Stimulated activated CD8-positive, alpha-beta memory T cell treated with anti-CD3 and anti-CD28 coated beads, Interleukin-12 subunit alpha, Interleukin-12 subunit beta, amount 100 ng/mL, for 24 hours (primary cell): ENCODE results near the gene CDK6.

Experiments
- DNase-seq: peaks from one replicate; pipeline ENCODE4 v3.0.0-alpha.2; 2020; ENCODE audit errors: extremely low read depth

CDK6 gene

GRCh38 chr7:92736870-92737269, 99.5 kb downstream of the CDK6 start:
- DNase-seq: no peak

GRCh38 chr7:92735707-92736106, 100.7 kb downstream of the CDK6 start:
- DNase-seq: no peak

- DNase-seq: no peak
Measured at GRCh38 chr7:92732316-92733036, 103.9 kb downstream of the CDK6 start.

- DNase-seq: peak; percentile 20
Measured at GRCh38 chr7:92731335-92732063, 104.9 kb downstream of the CDK6 start.

- DNase-seq: no peak
Measured at GRCh38 chr7:92730808-92731207, 105.6 kb downstream of the CDK6 start.

- DNase-seq: no peak
Measured at GRCh38 chr7:92729751-92730150, 106.6 kb downstream of the CDK6 start.

GRCh38 chr7:92729172-92729571, 107.2 kb downstream of the CDK6 start:
- DNase-seq: no peak

- DNase-seq: no peak
Measured at GRCh38 chr7:92727755-92728154, 108.6 kb downstream of the CDK6 start.

GRCh38 chr7:92725161-92725925, 111.0 kb downstream of the CDK6 start:
- DNase-seq: no peak

GRCh38 chr7:92723943-92724342, 112.4 kb downstream of the CDK6 start:
- DNase-seq: no peak

GRCh38 chr7:92723205-92723604, 113.2 kb downstream of the CDK6 start:
- DNase-seq: no peak

- no peak for DNase-seq
Measured at GRCh38 chr7:92722541-92722940, 113.8 kb downstream of the CDK6 start.

- no peak for DNase-seq
Measured at GRCh38 chr7:92720604-92721350, 115.6 kb downstream of the CDK6 start.

- DNase-seq: peak; percentile 9
Measured at GRCh38 chr7:92717993-92718716, 118.2 kb downstream of the CDK6 start.

- no peak for DNase-seq
Measured at GRCh38 chr7:92717623-92717992, 118.8 kb downstream of the CDK6 start.

- DNase-seq: no peak
Measured at GRCh38 chr7:92716825-92717580, 119.4 kb downstream of the CDK6 start.

- no peak for DNase-seq
Measured at GRCh38 chr7:92715963-92716362, 120.4 kb downstream of the CDK6 start.

GRCh38 chr7:92714767-92715166, 121.6 kb downstream of the CDK6 start:
- DNase-seq: no peak

GRCh38 chr7:92714280-92714679, 122.1 kb downstream of the CDK6 start:
- DNase-seq: no peak

- DNase-seq: no peak
Measured at GRCh38 chr7:92709912-92710311, 126.5 kb downstream of the CDK6 start.

- DNase-seq: no peak
Measured at GRCh38 chr7:92709150-92709549, 127.2 kb downstream of the CDK6 start.
